Measurements from ENCODE around the gene GNAZ. TPM values are rescaled to one million over a fixed set of nuclear protein-coding genes. Genes with fewer than 3 reads are reported as not detected.

Gene GNAZ
- total RNA-seq, 1 donor from 2014 or later: 2.1 TPM

DNA sequence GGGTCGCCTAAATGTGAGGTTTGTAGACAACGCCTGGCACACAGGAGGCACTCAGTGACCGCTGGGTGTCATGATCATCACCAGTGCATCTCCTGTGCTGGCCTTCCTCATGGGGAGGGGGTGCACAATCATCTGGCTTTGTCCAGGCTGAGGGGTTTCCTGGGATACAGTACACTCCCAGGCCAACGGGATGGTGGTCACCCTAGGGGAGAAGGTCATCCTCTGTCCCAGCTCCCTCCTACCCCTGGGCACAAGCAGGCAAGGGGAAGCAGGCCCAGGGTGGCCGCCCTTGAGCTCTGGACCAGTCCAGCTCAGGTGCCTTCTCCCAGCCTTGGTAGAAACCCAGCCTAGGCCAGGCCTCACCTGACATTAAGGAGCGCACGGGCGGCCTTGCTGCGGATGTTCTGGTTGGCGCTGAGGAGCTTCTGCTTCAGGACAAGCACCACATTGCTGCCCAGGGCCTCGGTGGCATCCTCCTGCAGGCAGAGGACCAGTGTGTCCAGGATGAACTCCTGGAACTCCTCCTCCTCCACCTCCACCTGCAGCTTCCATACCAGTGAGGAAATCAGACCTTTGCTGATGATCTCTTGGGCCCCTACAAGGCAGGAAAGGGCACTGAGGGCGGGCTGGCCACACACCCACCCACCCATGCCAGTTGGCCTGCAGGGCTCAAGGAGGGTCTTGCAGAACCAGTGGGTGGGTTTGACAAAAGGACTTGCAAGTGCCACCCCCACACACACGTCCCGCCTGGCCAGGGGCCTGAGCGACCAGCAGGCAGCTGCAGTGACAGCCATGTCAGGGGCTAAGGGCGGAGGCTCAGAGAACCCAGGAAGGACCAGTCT lies 6.6 kb upstream of the GNAZ start:
- H3K27ac ChIP-seq (ENCODE audit: low read depth, low read length): no peak overlapping the region
- H3K27me3 ChIP-seq (ENCODE audit: control insufficient read depth in 3 of 3, insufficient read depth in 3 of 3, low read length in 3 of 3): peaks cover 0 to 2% (median 0%) of the 10 kb centered on the region in 3 donors
- no peak overlapping the region for H3K9ac ChIP-seq (ENCODE audit: low read depth in 1 of 3, low read length in 3 of 3)
- H3K9me3 ChIP-seq (ENCODE audit: control insufficient read depth in 3 of 3, low read length in 3 of 3): no peaks in the 10 kb centered on the region
- no peak overlapping the region for H3K4me3 ChIP-seq (ENCODE audit: low read length in 3 of 3)
- H3K4me1 ChIP-seq (ENCODE audit: control insufficient read depth in 3 of 3, insufficient read depth in 3 of 3, low read length in 3 of 3): peaks cover 2 to 4% (median 4%) of the 10 kb centered on the region in 3 donors
- H3K36me3 ChIP-seq (ENCODE audit: control insufficient read depth in 3 of 3, insufficient read depth in 3 of 3, low read length in 3 of 3): no peaks in the 10 kb centered on the region

GRCh38 chr22:23064381-23065068 lies 5.8 kb upstream of the GNAZ start:
- no peak overlapping the region for H3K9ac ChIP-seq (ENCODE audit: low read depth in 1 of 3, low read length in 3 of 3)
- no peak overlapping the region for H3K4me3 ChIP-seq (ENCODE audit: low read length in 3 of 3)
- H3K27ac ChIP-seq (ENCODE audit: low read depth, low read length): no peak overlapping the region
- peaks cover 6 to 11% (median 10%) of the 10 kb centered on the region in 3 donors for H3K4me1 ChIP-seq (ENCODE audit: control insufficient read depth in 3 of 3, insufficient read depth in 3 of 3, low read length in 3 of 3)
- no peaks in the 10 kb centered on the region for H3K27me3 ChIP-seq (ENCODE audit: control insufficient read depth in 3 of 3, insufficient read depth in 3 of 3, low read length in 3 of 3)
- H3K36me3 ChIP-seq (ENCODE audit: control insufficient read depth in 3 of 3, insufficient read depth in 3 of 3, low read length in 3 of 3): no peaks in the 10 kb centered on the region
- H3K9me3 ChIP-seq (ENCODE audit: control insufficient read depth in 3 of 3, low read length in 3 of 3): no peaks in the 10 kb centered on the region

- no peaks in the 10 kb centered on the region for H3K9me3 ChIP-seq (ENCODE audit: control insufficient read depth in 3 of 3, low read length in 3 of 3)
- no peaks in the 10 kb centered on the region for H3K36me3 ChIP-seq (ENCODE audit: control insufficient read depth in 3 of 3, insufficient read depth in 3 of 3, low read length in 3 of 3)
- no peak overlapping the region for H3K27ac ChIP-seq (ENCODE audit: low read depth, low read length)
- no peak overlapping the region for H3K9ac ChIP-seq (ENCODE audit: low read depth in 1 of 3, low read length in 3 of 3)
- H3K4me1 ChIP-seq (ENCODE audit: control insufficient read depth in 3 of 3, insufficient read depth in 3 of 3, low read length in 3 of 3): peaks cover 11 to 15% (median 15%) of the 10 kb centered on the region in 3 donors
- H3K4me3 ChIP-seq (ENCODE audit: low read length in 3 of 3): no peak overlapping the region
- no peaks in the 10 kb centered on the region for H3K27me3 ChIP-seq (ENCODE audit: control insufficient read depth in 3 of 3, insufficient read depth in 3 of 3, low read length in 3 of 3)
Measured at GRCh38 chr22:23065069-23065451, 5.3 kb upstream of the GNAZ start.

- Histone ChIP-seq H3K36me3 (ENCODE audit: control insufficient read depth in 3 of 3, insufficient read depth in 3 of 3, low read length in 3 of 3) (no peaks in the 10 kb centered on the region), H3K9me3 (ENCODE audit: control insufficient read depth in 3 of 3, low read length in 3 of 3) (no peaks in the 10 kb centered on the region), H3K4me3 (ENCODE audit: low read length in 3 of 3) (no peak overlapping the region), H3K27ac (ENCODE audit: low read depth, low read length) (no peak overlapping the region), H3K27me3 (ENCODE audit: control insufficient read depth in 3 of 3, insufficient read depth in 3 of 3, low read length in 3 of 3) (no peaks in the 10 kb centered on the region), H3K4me1 (ENCODE audit: control insufficient read depth in 3 of 3, insufficient read depth in 3 of 3, low read length in 3 of 3) (peaks cover 11 to 15% (median 15%) of the 10 kb centered on the region in 3 donors), H3K9ac (ENCODE audit: low read depth in 1 of 3, low read length in 3 of 3) (no peak overlapping the region)
Measured at GRCh38 chr22:23065495-23066122, 4.7 kb upstream of the GNAZ start.

DNA sequence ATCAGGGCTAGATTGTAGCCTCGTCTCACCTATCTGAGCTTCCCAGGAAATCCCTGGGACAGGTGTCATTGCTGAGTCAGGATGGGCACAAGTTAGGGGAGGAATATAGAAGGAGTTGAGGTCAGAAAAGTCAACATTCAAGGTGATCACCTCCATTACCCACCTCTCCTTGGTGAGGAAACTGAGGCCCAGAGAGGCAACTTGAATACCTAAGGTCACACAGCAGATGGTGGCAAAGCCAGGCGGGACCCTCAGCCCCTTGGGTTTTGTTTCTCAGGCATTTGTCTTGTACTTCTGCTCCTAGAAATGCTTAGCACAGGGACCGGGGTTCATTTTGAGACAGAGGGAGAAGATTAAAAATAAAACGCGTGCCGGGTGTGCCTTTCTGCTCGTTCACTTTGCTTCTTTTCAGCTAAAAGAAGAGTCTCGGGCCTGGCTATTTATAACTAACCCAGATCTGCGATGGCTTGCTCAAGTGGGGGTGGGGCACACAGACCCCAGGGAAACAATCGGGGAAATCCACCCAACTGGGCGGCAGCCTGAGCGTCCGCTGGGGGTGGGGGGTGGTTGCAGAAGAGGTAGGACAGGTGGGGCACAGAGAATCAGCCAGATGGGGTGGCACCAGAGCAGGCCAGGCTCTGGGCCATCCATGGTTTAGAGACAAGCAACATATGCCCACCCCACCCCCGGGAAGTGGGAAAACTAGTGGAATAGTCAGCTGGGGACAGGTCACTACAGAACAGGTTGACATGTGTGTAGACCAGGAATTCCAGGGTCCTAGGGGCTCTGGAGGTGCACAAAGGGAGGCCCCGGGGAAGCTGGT lies 3.9 kb upstream of the GNAZ start:
- H3K4me1 ChIP-seq (ENCODE audit: control insufficient read depth in 3 of 3, insufficient read depth in 3 of 3, low read length in 3 of 3): peaks cover 14 to 21% (median 15%) of the 10 kb centered on the region in 3 donors
- H3K9me3 ChIP-seq (ENCODE audit: control insufficient read depth in 3 of 3, low read length in 3 of 3): no peaks in the 10 kb centered on the region
- no peak overlapping the region for H3K4me3 ChIP-seq (ENCODE audit: low read length in 3 of 3)
- H3K27ac ChIP-seq (ENCODE audit: low read depth, low read length): no peak overlapping the region
- H3K9ac ChIP-seq (ENCODE audit: low read depth in 1 of 3, low read length in 3 of 3): no peak overlapping the region
- H3K27me3 ChIP-seq (ENCODE audit: control insufficient read depth in 3 of 3, insufficient read depth in 3 of 3, low read length in 3 of 3): peaks cover 0 to 1% (median 0%) of the 10 kb centered on the region in 3 donors
- no peaks in the 10 kb centered on the region for H3K36me3 ChIP-seq (ENCODE audit: control insufficient read depth in 3 of 3, insufficient read depth in 3 of 3, low read length in 3 of 3)

DNA sequence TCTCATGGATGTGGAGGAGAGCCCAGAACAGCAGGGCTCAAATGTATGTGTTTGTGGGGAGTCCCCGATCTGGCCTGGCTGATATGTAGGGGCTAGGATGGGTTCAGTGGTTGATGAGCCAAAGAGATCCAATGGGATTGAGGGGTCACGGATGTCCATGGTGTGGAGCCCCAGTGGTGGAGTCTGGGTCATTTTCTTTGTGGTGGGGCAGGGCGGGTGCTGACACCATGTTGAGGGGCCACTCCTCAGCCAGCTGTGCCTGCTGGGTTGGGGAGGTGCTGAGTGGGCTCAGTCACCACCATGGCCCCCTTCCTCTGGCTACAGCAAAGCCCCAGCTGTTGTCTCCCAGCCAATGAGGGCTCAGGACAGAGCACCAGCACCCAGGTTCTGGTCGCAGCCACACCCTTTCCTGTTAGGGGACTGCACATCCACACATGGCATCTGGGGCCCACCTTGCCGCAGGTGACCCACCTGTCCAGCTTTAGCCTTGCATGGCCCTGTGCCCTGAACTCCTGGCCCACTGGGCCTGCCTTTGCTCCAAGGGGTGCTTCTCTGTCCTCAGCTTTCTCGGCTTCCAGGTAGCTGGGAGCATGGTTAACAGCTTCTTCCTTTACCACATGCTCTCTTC lies 3.2 kb upstream of the GNAZ start:
- no peak overlapping the region for H3K27ac ChIP-seq (ENCODE audit: low read depth, low read length)
- H3K9me3 ChIP-seq (ENCODE audit: control insufficient read depth in 3 of 3, low read length in 3 of 3): no peaks in the 10 kb centered on the region
- H3K4me3 ChIP-seq (ENCODE audit: low read length in 3 of 3): no peak overlapping the region
- H3K27me3 ChIP-seq (ENCODE audit: control insufficient read depth in 3 of 3, insufficient read depth in 3 of 3, low read length in 3 of 3): peaks cover 0 to 6% (median 0%) of the 10 kb centered on the region in 3 donors
- no peak overlapping the region for H3K9ac ChIP-seq (ENCODE audit: low read depth in 1 of 3, low read length in 3 of 3)
- H3K36me3 ChIP-seq (ENCODE audit: control insufficient read depth in 3 of 3, insufficient read depth in 3 of 3, low read length in 3 of 3): no peaks in the 10 kb centered on the region
- peaks cover 14 to 21% (median 19%) of the 10 kb centered on the region in 3 donors for H3K4me1 ChIP-seq (ENCODE audit: control insufficient read depth in 3 of 3, insufficient read depth in 3 of 3, low read length in 3 of 3)

- H3K27ac ChIP-seq (ENCODE audit: low read depth, low read length): no peak overlapping the region
- H3K9ac ChIP-seq (ENCODE audit: low read depth in 1 of 3, low read length in 3 of 3): no peak overlapping the region
- H3K4me1 ChIP-seq (ENCODE audit: control insufficient read depth in 3 of 3, insufficient read depth in 3 of 3, low read length in 3 of 3): peaks cover 14 to 21% (median 19%) of the 10 kb centered on the region in 3 donors
- H3K4me3 ChIP-seq (ENCODE audit: low read length in 3 of 3): no peak overlapping the region
- peaks cover 0 to 6% (median 0%) of the 10 kb centered on the region in 3 donors for H3K27me3 ChIP-seq (ENCODE audit: control insufficient read depth in 3 of 3, insufficient read depth in 3 of 3, low read length in 3 of 3)
- H3K36me3 ChIP-seq (ENCODE audit: control insufficient read depth in 3 of 3, insufficient read depth in 3 of 3, low read length in 3 of 3): no peaks in the 10 kb centered on the region
- no peaks in the 10 kb centered on the region for H3K9me3 ChIP-seq (ENCODE audit: control insufficient read depth in 3 of 3, low read length in 3 of 3)
Measured at GRCh38 chr22:23067691-23068090, 2.6 kb upstream of the GNAZ start.

DNA sequence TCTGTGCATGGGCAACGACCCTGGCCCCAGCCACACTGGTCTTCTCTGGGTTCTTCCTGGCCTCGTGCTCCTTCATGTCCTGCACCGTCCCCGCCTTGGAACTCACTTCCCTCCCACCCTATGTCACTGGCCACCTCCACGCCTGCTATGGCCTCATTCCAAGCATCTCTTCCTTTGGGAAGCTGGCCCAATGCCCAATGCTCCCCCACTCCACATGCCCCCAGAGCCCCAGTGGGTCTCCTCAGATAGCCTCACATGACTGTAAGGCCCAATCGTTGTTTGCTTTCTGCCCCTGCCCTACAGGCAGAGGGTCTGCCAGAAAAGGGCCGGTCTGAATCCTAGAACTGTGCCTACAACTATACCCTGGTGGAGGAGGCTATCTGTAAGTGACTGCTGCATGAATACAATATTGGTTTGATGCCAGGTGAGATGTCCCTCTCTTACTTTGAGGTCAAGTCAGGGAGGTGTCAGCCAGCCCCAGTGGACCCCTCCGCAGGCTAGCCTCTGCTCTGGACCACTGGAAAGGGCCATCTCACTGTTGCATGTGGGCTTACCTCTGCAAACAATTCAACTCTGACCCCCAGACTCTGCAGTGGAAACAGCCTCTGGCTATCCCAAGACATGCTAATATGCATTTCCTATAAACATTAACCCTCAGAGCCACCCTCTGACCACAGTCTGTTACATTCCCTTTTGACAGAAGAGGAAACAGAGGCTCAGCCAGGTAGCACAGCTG lies 2.1 kb upstream of the GNAZ start:
- peaks cover 14 to 21% (median 19%) of the 10 kb centered on the region in 3 donors for H3K4me1 ChIP-seq (ENCODE audit: control insufficient read depth in 3 of 3, insufficient read depth in 3 of 3, low read length in 3 of 3)
- H3K9me3 ChIP-seq (ENCODE audit: control insufficient read depth in 3 of 3, low read length in 3 of 3): no peaks in the 10 kb centered on the region
- no peak overlapping the region for H3K9ac ChIP-seq (ENCODE audit: low read depth in 1 of 3, low read length in 3 of 3)
- H3K4me3 ChIP-seq (ENCODE audit: low read length in 3 of 3): no peak overlapping the region
- H3K36me3 ChIP-seq (ENCODE audit: control insufficient read depth in 3 of 3, insufficient read depth in 3 of 3, low read length in 3 of 3): no peaks in the 10 kb centered on the region
- H3K27ac ChIP-seq (ENCODE audit: low read depth, low read length): no peak overlapping the region
- H3K27me3 ChIP-seq (ENCODE audit: control insufficient read depth in 3 of 3, insufficient read depth in 3 of 3, low read length in 3 of 3): peaks cover 0 to 6% (median 4%) of the 10 kb centered on the region in 3 donors

All from skeletal muscle tissue (tissue), 4 donors.